ENCODE results near the gene MYCBPAP. TPM values are rescaled to one million over a fixed set of nuclear protein-coding genes. Genes with fewer than 3 reads are reported as not detected.

Gene MYCBPAP
- total RNA-seq, 5 donors from 2014 or later (not counting 1 experiment from before 2014, with no cell fraction given) = 0.92 to 6.9 (median 4.7) TPM

DNA sequence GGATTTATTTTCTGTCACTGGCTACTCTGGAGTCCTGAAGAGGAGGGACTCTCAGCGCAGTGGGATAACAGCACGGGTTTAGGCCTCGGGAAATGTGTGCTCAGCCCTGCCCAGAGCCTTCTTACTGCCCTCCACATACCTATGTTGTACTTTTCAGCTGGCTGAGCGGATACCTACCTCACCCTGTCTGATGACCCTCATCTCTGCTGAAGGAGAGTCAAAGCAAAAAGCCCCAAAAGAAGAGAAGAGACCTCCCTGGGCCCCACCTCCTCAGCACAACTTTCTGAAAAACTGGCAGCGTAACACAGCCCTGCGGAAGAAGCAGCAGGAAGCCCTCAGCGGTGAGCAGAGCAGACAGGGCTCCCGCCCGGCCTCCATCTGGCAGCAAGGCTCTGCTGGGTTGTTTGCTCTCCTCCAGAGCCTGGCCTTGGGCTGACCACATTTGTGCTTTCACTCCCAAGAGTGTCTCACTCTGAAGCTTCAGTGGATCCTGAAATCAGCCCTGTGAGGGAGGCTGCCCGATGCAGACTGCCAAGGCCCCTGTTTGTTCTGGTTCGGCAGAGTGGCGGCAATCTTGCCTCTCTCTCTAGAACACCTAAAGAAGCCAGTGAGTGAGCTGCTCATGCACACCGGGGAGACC, 10.3 kb downstream of the MYCBPAP start:
- Mint-ChIP-seq H3K4me1 (peaks cover 5 to 11% (median 9%) of the 10 kb centered on the region in 3 donors), H3K27ac (peak overlapping the region in 1 of 2 donors; percentile 41), H3K27me3 (no peaks in the 10 kb centered on the region), H3K4me3 (no peak overlapping the region), H3K9me3 (no peaks in the 10 kb centered on the region), H3K36me3 (no peaks in the 10 kb centered on the region)
- Histone ChIP-seq H3K27me3 (replicated peaks in 1 of 2; ENCODE audit: control insufficient read depth in 2 of 2, extremely low read depth in 1 of 2, insufficient read depth in 2 of 2, low read length in 1 of 2) (peaks cover 0 to 7% of the 10 kb centered on the region in 2 experiments), H3K4me1 (ENCODE audit: control insufficient read depth in 1 of 2, extremely low read depth in 1 of 2, insufficient read depth in 2 of 2, low read length in 2 of 2) (peaks cover 0 to 4% of the 10 kb centered on the region in 2 experiments), H3K27ac (ENCODE audit: low read length) (no peak overlapping the region), H3K36me3 (ENCODE audit: control insufficient read depth in 2 of 2, extremely low read depth in 1 of 2, insufficient read depth in 1 of 2, low read length in 1 of 2) (no peaks in the 10 kb centered on the region), H3K9me3 (no peaks in the 10 kb centered on the region), H3K4me3 (ENCODE audit: control insufficient read depth in 1 of 2, extremely low read depth in 1 of 2, low read length in 1 of 2) (no peak overlapping the region)
- ChIA-PET POLR2A (interaction anchor here in 1 of 2 donors (0.6 kb wide), 1 partner anchor 199 kb away, joined by 3 read pairs; no protein-coding TSS in a partner anchor), CTCF (interaction anchor here in 1 of 2 donors (0.7 kb wide), 1 partner anchor 53 kb away, joined by 3 read pairs; no protein-coding TSS in a partner anchor)
- ATAC-seq (replicated peaks in 1 of 4) (peak in 1 of 4 experiments; percentile 26), DNase-seq (no peak)
- 91% methylated on average over 11 of the region's 13 CpGs for WGBS (ENCODE audit: insufficient coverage)

DNA sequence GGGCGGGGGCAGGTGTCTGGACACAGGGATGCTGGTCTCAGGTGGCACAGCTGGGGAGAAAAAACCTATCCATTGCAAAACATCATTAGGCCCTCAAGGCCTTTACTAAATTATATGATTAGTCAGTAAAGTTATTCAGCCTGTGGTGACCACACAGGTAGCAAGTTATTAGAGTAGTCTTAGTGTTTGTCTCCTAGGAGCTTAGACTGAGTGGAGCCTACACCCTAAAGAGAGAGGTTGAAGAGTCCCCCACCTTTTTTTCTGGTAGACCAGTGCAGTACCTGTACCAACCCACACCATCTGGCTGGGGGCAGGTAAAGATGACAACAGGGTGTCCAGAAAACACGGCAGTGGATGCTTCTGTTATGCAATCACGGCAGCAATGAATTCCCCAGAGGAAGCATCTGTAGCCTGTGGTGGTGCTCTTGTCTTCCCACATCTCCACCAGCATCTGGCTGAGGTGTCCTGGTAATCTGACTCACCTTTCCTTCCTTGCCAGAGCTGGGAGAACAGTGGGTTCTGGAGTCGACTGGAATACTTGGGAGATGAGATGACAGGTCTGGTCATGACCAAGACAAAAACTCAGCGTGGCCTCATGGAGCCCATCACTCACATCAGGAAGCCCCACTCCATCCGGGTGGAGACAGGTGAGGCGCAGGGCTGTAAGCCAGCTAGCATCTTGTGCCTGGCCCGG, 11.0 kb downstream of the MYCBPAP start:
- no peaks in the 10 kb centered on the region for H3K9me3 ChIP-seq
- peaks cover 5 to 11% (median 9%) of the 10 kb centered on the region in 3 donors for H3K4me1 Mint-ChIP-seq
- no peak overlapping the region for H3K27ac Mint-ChIP-seq
- H3K4me3 Mint-ChIP-seq = no peak overlapping the region
- H3K9me3 Mint-ChIP-seq = no peaks in the 10 kb centered on the region
- WGBS (ENCODE audit: insufficient coverage) = 90% methylated on average over 7 of the region's 8 CpGs
- CTCF ChIA-PET = interaction anchor here in 1 of 2 donors (0.7 kb wide), 1 partner anchor 52 kb away, joined by 3 read pairs; no protein-coding TSS in a partner anchor
- no peak overlapping the region for H3K27ac ChIP-seq (ENCODE audit: low read length)
- POLR2A ChIA-PET = no interaction called here
- H3K4me1 ChIP-seq (ENCODE audit: control insufficient read depth in 1 of 2, extremely low read depth in 1 of 2, insufficient read depth in 2 of 2, low read length in 2 of 2) = peaks cover 0 to 4% of the 10 kb centered on the region in 2 experiments
- no peaks in the 10 kb centered on the region for H3K36me3 ChIP-seq (ENCODE audit: control insufficient read depth in 2 of 2, extremely low read depth in 1 of 2, insufficient read depth in 1 of 2, low read length in 1 of 2)
- H3K27me3 Mint-ChIP-seq = no peaks in the 10 kb centered on the region
- DNase-seq (no peak), ATAC-seq (replicated peaks in 1 of 4) (no peak)
- H3K36me3 Mint-ChIP-seq = no peaks in the 10 kb centered on the region
- H3K27me3 ChIP-seq (replicated peaks in 1 of 2; ENCODE audit: control insufficient read depth in 2 of 2, extremely low read depth in 1 of 2, insufficient read depth in 2 of 2, low read length in 1 of 2) = peaks cover 0 to 7% of the 10 kb centered on the region in 2 experiments
- no peak overlapping the region for H3K4me3 ChIP-seq (ENCODE audit: control insufficient read depth in 1 of 2, extremely low read depth in 1 of 2, low read length in 1 of 2)

DNA sequence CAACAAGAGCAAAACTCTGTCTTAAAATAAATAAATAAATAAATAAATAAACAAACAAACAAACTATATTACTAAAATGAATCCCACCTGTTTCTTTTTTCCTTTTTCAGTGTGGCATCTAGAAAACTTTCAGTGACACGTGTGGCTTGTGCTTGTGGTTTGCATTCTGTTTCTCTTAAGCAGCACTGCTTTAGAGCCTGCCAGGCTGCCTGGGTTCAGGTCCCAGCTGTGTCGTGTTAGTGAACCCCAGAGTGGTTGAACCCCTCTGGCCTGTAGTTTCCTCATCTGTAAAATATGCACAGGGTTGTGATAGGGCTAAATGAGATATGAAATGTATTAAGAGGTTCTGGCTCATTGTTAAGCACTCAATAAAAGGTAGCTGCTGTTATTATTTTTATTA, 12.2 kb downstream of the MYCBPAP start:
- CTCF ChIA-PET = no interaction called here

DNA sequence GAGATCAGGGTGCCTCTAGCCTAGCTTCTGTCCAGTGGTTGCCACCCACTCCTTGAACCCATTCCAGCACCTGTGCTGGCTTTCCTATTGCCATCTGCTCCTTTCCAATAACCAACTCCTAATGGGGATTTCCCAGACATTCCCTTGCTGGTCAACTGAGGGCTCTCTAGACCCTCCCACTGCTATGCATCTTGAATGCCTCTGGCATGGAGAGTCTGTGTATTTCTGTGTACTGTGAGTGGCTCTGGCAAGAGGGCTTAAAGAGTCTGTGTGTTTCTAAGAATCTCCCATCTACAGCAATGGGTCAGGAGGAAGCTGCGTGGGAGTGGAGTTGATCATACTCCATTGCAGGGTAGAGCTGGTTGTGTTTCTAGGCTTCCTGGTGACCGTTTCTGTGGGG, 13.3 kb downstream of the MYCBPAP start:
- ChIA-PET CTCF (interaction anchor here in 1 of 2 donors (0.5 kb wide), 1 partner anchor 21 kb away, joined by 3 read pairs; no protein-coding TSS in a partner anchor), POLR2A (interaction anchor here in 1 of 2 donors (0.6 kb wide), 1 partner anchor 18 kb away, joined by 3 read pairs; no protein-coding TSS in a partner anchor)
- no peaks in the 10 kb centered on the region for H3K27me3 Mint-ChIP-seq
- Histone ChIP-seq H3K36me3 (ENCODE audit: control insufficient read depth in 2 of 2, extremely low read depth in 1 of 2, insufficient read depth in 1 of 2, low read length in 1 of 2) (no peaks in the 10 kb centered on the region), H3K4me3 (ENCODE audit: control insufficient read depth in 1 of 2, extremely low read depth in 1 of 2, low read length in 1 of 2) (no peak overlapping the region), H3K27me3 (replicated peaks in 1 of 2; ENCODE audit: control insufficient read depth in 2 of 2, extremely low read depth in 1 of 2, insufficient read depth in 2 of 2, low read length in 1 of 2) (peaks cover 0 to 5% of the 10 kb centered on the region in 2 experiments), H3K4me1 (ENCODE audit: control insufficient read depth in 1 of 2, extremely low read depth in 1 of 2, insufficient read depth in 2 of 2, low read length in 2 of 2) (peaks cover 0 to 4% of the 10 kb centered on the region in 2 experiments), H3K27ac (ENCODE audit: low read length) (no peak overlapping the region), H3K9me3 (no peaks in the 10 kb centered on the region)
- WGBS (ENCODE audit: insufficient coverage) = 75% methylated on average over 2 of the region's 2 CpGs
- DNase-seq (no peak), ATAC-seq (replicated peaks in 1 of 4) (no peak)
- H3K36me3 Mint-ChIP-seq = no peaks in the 10 kb centered on the region
- H3K27ac Mint-ChIP-seq = no peak overlapping the region
- peaks cover 5 to 10% (median 9%) of the 10 kb centered on the region in 3 donors for H3K4me1 Mint-ChIP-seq
- H3K9me3 Mint-ChIP-seq = no peaks in the 10 kb centered on the region
- no peak overlapping the region for H3K4me3 Mint-ChIP-seq

More for the DNA sequence above, 12.2 kb downstream of the MYCBPAP start:
- POLR2A ChIA-PET = no interaction called here
- Histone ChIP-seq H3K4me3 (ENCODE audit: control insufficient read depth in 1 of 2, extremely low read depth in 1 of 2, low read length in 1 of 2) (no peak overlapping the region), H3K27ac (ENCODE audit: low read length) (no peak overlapping the region), H3K9me3 (no peaks in the 10 kb centered on the region), H3K27me3 (replicated peaks in 1 of 2; ENCODE audit: control insufficient read depth in 2 of 2, extremely low read depth in 1 of 2, insufficient read depth in 2 of 2, low read length in 1 of 2) (peaks cover 0 to 5% of the 10 kb centered on the region in 2 experiments), H3K4me1 (ENCODE audit: control insufficient read depth in 1 of 2, extremely low read depth in 1 of 2, insufficient read depth in 2 of 2, low read length in 2 of 2) (peaks cover 0 to 4% of the 10 kb centered on the region in 2 experiments), H3K36me3 (ENCODE audit: control insufficient read depth in 2 of 2, extremely low read depth in 1 of 2, insufficient read depth in 1 of 2, low read length in 1 of 2) (no peaks in the 10 kb centered on the region)
- no peaks in the 10 kb centered on the region for H3K9me3 Mint-ChIP-seq
- DNase-seq (no peak), ATAC-seq (replicated peaks in 1 of 4) (no peak)
- WGBS (ENCODE audit: insufficient coverage) = 14% methylated on average over 1 of the region's 2 CpGs
- H3K36me3 Mint-ChIP-seq = no peaks in the 10 kb centered on the region
- H3K27me3 Mint-ChIP-seq = no peaks in the 10 kb centered on the region
- no peak overlapping the region for H3K27ac Mint-ChIP-seq
- peaks cover 5 to 11% (median 9%) of the 10 kb centered on the region in 3 donors for H3K4me1 Mint-ChIP-seq
- H3K4me3 Mint-ChIP-seq = no peak overlapping the region

DNA sequence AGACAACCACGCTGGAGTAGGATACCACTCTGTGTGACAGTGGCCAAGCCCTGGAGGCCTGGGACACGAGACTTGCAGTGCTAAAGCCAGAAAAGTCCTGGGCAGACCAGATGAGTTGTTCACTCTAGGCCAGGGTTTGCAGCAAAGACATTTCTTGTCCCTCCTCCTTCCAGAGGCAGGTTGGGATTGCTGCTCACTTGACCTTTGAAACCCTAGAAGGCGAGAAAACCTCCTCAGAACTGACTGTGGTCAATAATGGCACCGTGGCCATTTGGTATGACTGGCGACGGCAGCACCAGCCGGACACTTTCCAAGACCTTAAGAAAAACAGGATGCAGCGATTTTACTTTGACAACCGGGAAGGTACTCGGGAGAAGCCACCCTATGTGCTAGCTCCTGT, 14.5 kb downstream of the MYCBPAP start:
- ChIA-PET POLR2A (no interaction called here), CTCF (no interaction called here)
- DNase-seq (no peak), ATAC-seq (replicated peaks in 1 of 4) (no peak)
- Mint-ChIP-seq H3K27me3 (no peaks in the 10 kb centered on the region), H3K9me3 (no peaks in the 10 kb centered on the region), H3K4me3 (no peak overlapping the region), H3K4me1 (no peaks in the 10 kb centered on the region), H3K36me3 (no peaks in the 10 kb centered on the region), H3K27ac (no peak overlapping the region)
- Histone ChIP-seq H3K4me3 (ENCODE audit: control insufficient read depth in 1 of 2, extremely low read depth in 1 of 2, low read length in 1 of 2) (no peak overlapping the region), H3K36me3 (ENCODE audit: control insufficient read depth in 2 of 2, extremely low read depth in 1 of 2, insufficient read depth in 1 of 2, low read length in 1 of 2) (no peaks in the 10 kb centered on the region), H3K27ac (ENCODE audit: low read length) (no peak overlapping the region), H3K27me3 (replicated peaks in 1 of 2; ENCODE audit: control insufficient read depth in 2 of 2, extremely low read depth in 1 of 2, insufficient read depth in 2 of 2, low read length in 1 of 2) (peaks cover 0 to 8% of the 10 kb centered on the region in 2 experiments), H3K4me1 (ENCODE audit: control insufficient read depth in 1 of 2, extremely low read depth in 1 of 2, insufficient read depth in 2 of 2, low read length in 2 of 2) (no peaks in the 10 kb centered on the region), H3K9me3 (no peaks in the 10 kb centered on the region)
- 79% methylated on average over 8 of the region's 10 CpGs for WGBS (ENCODE audit: insufficient coverage)

DNA sequence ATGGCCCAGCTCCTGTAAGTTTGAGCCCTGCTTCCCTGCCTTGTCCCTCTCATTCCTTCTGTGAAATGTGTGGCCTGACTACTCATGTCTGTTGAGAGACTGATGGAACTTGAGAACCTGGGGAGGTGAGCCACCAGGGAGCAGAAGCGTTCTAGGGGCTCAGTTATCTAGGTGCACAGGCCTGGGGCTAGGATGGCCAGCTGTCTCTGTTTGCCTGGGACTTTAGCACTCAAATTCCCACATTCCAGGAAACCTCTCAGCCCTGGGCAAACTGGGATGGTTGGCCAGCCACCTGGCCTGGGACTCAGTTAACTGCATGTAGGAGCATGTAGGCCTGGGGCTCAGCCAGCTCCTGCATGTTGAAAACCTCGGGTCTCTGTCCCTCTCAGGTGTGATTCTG, 15.0 kb downstream of the MYCBPAP start:
- WGBS (ENCODE audit: insufficient coverage) = no CpG with 5 or more reads among the region's 2 CpGs
- H3K4me3 Mint-ChIP-seq = no peak overlapping the region
- Histone ChIP-seq H3K36me3 (ENCODE audit: control insufficient read depth in 2 of 2, extremely low read depth in 1 of 2, insufficient read depth in 1 of 2, low read length in 1 of 2) (no peaks in the 10 kb centered on the region), H3K27me3 (replicated peaks in 1 of 2; ENCODE audit: control insufficient read depth in 2 of 2, extremely low read depth in 1 of 2, insufficient read depth in 2 of 2, low read length in 1 of 2) (peaks cover 0 to 13% of the 10 kb centered on the region in 2 experiments), H3K9me3 (no peaks in the 10 kb centered on the region), H3K27ac (ENCODE audit: low read length) (no peak overlapping the region), H3K4me3 (ENCODE audit: control insufficient read depth in 1 of 2, extremely low read depth in 1 of 2, low read length in 1 of 2) (no peak overlapping the region), H3K4me1 (ENCODE audit: control insufficient read depth in 1 of 2, extremely low read depth in 1 of 2, insufficient read depth in 2 of 2, low read length in 2 of 2) (no peaks in the 10 kb centered on the region)
- ChIA-PET POLR2A (no interaction called here), CTCF (no interaction called here)
- H3K27me3 Mint-ChIP-seq = peaks cover 0 to 2% of the 10 kb centered on the region in 2 donors
- ATAC-seq (replicated peaks in 1 of 4) = no peak
- no peaks in the 10 kb centered on the region for H3K4me1 Mint-ChIP-seq
- no peaks in the 10 kb centered on the region for H3K9me3 Mint-ChIP-seq
- no peak for DNase-seq
- no peak overlapping the region for H3K27ac Mint-ChIP-seq
- no peaks in the 10 kb centered on the region for H3K36me3 Mint-ChIP-seq

All from T-cell (primary cell).